GM19455 (cell line): ENCODE data around the gene FYN.

ENCODE experiments used
- ATAC-seq: cut with Tn5 transposase; IDR thresholded peaks from one replicate; pipeline ENCODE4 v1.9.1; 2021; ENCODE audit not compliant: unreplicated experiment

The FYN gene

GRCh38 chr6:111753573-111753972 lies 119.7 kb downstream of the FYN start:
- no peak for ATAC-seq

GRCh38 chr6:111752476-111752875 lies 120.8 kb downstream of the FYN start:
- no peak for ATAC-seq

GRCh38 chr6:111750753-111751673 lies 122.2 kb downstream of the FYN start:
- peak; percentile 74 for ATAC-seq

GRCh38 chr6:111750153-111750552 lies 123.1 kb downstream of the FYN start:
- ATAC-seq: no peak

GRCh38 chr6:111748231-111748647 lies 125.0 kb downstream of the FYN start:
- ATAC-seq: no peak

GRCh38 chr6:111747829-111748228 lies 125.4 kb downstream of the FYN start:
- no peak for ATAC-seq

GRCh38 chr6:111747396-111747795 lies 125.9 kb downstream of the FYN start:
- ATAC-seq: no peak

GRCh38 chr6:111746983-111747382 lies 126.3 kb downstream of the FYN start:
- no peak for ATAC-seq

GRCh38 chr6:111745636-111746035 lies 127.6 kb downstream of the FYN start:
- no peak for ATAC-seq

- ATAC-seq: no peak
Observed at GRCh38 chr6:111745186-111745585, 128.1 kb downstream of the FYN start.

- no peak for ATAC-seq
Observed at GRCh38 chr6:111743862-111744692, 129.2 kb downstream of the FYN start.

GRCh38 chr6:111743360-111743759 lies 129.9 kb downstream of the FYN start:
- ATAC-seq: no peak

GRCh38 chr6:111741177-111741952 lies 131.9 kb downstream of the FYN start:
- no peak for ATAC-seq

GRCh38 chr6:111740506-111740905 lies 132.7 kb downstream of the FYN start:
- ATAC-seq: no peak

- ATAC-seq: no peak
Observed at GRCh38 chr6:111739257-111739696, 134.0 kb downstream of the FYN start.

GRCh38 chr6:111738631-111739030 lies 134.6 kb downstream of the FYN start:
- no peak for ATAC-seq

GRCh38 chr6:111738156-111738555 lies 135.1 kb downstream of the FYN start:
- ATAC-seq: no peak

- no peak for ATAC-seq
Observed at GRCh38 chr6:111737065-111737521, 136.2 kb downstream of the FYN start.

GRCh38 chr6:111736005-111736608 lies 137.1 kb downstream of the FYN start:
- ATAC-seq: no peak
